ENCODE results near the gene RND3. TPM values are rescaled to one million over a fixed set of nuclear protein-coding genes. Genes with fewer than 3 reads are reported as not detected.

RND3 gene
- total RNA-seq, 4 donors from 2014 or later = 12.6 to 69.4 (median 41.1) TPM

DNA sequence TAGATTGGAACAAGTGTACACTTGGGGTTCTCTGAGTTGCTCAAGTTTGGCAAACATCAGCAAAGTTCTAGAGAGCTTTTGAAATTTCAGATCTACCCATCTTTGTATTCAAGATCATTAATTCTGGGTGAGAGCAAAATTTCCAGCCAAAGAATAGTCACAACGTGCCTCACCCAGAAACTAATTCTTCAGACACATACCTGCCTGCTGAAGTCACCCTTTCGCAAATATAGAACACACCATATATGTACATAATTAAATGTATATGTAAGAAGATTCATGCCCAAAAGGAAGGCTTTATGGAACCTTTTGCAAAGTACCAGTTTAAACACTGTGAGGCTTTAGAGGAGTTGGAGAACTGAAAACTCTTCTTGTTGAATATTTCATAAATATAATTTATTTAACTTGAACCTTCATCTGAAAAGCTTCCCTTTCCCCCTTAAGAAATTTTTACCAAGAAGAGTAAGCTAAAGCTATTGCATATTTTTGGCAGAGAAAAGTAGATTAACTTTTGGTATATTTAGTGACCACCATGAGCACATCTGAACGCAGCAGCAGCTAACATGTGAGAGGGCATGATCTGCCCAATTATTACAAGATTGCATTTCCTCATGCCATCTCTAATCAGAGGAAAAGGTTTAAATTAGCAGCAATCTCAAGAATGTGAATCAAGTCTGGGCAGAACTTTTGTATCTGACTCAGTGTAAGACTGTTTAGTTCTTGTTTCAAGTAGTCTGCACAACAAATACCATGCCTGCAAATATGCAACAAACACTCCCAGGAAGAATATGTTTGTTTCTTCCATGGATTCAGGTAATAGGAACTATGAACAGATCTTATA, 8.2 kb downstream of the RND3 start:
- Histone ChIP-seq H3K9me3 (no peaks in the 10 kb centered on the region), H3K4me1 (peaks cover 6 to 13% of the 10 kb centered on the region in 2 donors), H3K4me3 (no peak overlapping the region), H3K36me3 (no peaks in the 10 kb centered on the region), H3K27me3 (no peaks in the 10 kb centered on the region), H3K27ac (peak overlapping the region in 1 of 2 donors; percentile 74)
- intact Hi-C loops (cut with DNase I; ENCODE audit: low total_unique reads) = no loop called here
- TF ChIP-seq, protein P1, sequence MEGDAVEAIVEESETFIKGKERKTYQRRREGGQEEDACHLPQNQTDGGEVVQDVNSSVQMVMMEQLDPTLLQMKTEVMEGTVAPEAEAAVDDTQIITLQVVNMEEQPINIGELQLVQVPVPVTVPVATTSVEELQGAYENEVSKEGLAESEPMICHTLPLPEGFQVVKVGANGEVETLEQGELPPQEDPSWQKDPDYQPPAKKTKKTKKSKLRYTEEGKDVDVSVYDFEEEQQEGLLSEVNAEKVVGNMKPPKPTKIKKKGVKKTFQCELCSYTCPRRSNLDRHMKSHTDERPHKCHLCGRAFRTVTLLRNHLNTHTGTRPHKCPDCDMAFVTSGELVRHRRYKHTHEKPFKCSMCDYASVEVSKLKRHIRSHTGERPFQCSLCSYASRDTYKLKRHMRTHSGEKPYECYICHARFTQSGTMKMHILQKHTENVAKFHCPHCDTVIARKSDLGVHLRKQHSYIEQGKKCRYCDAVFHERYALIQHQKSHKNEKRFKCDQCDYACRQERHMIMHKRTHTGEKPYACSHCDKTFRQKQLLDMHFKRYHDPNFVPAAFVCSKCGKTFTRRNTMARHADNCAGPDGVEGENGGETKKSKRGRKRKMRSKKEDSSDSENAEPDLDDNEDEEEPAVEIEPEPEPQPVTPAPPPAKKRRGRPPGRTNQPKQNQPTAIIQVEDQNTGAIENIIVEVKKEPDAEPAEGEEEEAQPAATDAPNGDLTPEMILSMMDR (IDR thresholded peaks at IDR 0.05) = no peak
- no peak for TF ChIP-seq POLR2A (IDR thresholded peaks at IDR 0.05)
- no peak for DNase-seq

DNA sequence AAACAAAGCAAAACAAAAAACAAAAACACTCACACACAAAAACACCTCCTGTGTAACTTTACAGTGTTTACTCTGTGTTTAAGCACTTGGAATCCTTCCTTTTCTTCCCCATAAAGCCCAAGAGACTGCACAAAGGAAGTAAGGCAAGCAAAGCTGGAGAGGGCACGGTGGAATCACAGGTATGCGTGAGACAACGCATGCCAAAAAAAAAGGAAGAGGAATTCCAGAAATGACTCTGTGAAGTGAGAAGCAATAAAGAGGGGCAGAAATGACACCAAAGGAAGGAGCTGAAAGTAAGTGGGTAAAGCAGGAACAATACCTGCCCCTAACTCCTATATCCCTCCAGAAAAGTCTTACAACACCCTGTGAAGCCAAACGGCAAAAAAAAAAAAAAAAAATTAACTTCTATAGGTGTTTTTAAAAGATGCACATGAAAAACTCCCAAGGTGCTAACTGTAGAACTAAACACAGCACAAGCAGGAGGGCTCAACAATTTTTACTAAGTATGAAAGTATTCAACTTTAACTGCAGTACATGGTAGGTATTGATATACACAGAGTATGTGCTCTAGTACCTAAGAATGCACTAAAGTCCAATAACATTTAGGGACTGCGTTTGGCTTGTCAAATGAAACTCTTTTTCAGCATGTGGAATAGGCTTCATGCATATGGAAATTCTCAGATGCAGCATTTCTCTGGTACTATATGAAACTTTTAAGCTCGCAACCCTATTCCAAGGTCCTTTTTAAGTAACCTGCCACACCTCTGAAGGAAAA, 9.1 kb downstream of the RND3 start:
- H3K27ac ChIP-seq = peak overlapping the region; percentile 23 to 74
- no peak for DNase-seq
- peaks cover 6 to 13% of the 10 kb centered on the region in 2 donors for H3K4me1 ChIP-seq
- H3K27me3 ChIP-seq = no peaks in the 10 kb centered on the region
- H3K4me3 ChIP-seq = no peak overlapping the region
- TF ChIP-seq, protein P1 (IDR thresholded peaks at IDR 0.05) = no peak
- H3K36me3 ChIP-seq = no peaks in the 10 kb centered on the region
- no peaks in the 10 kb centered on the region for H3K9me3 ChIP-seq
- intact Hi-C loops (cut with DNase I; ENCODE audit: low total_unique reads) = no loop called here

DNA sequence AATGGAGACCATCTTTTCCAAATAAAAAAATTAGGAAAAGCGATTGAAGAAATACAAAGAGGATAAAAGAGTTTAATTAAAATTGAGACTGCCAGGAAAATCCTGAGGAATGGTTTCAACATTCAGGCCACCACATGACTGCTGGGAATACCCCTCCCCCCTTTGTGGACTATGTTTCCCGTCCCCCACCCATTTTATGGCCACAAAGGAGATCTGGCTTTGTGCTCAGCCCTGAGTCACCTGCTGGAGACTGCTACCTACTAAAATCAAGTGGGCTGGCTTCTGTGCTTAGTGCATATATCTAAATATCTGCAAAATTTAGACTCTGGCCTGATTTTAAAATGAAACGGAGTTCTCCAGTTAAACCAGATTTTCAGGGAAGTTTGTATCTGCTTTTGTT, 10.1 kb downstream of the RND3 start:
- Histone ChIP-seq H3K4me3 (no peak overlapping the region), H3K4me1 (peaks cover 6 to 13% of the 10 kb centered on the region in 2 donors), H3K27ac (peak overlapping the region; percentile 23 to 74), H3K36me3 (no peaks in the 10 kb centered on the region), H3K27me3 (no peaks in the 10 kb centered on the region), H3K9me3 (no peaks in the 10 kb centered on the region)
- DNase-seq = no peak
- intact Hi-C loops (cut with DNase I; ENCODE audit: low total_unique reads) = no loop called here
- no peak for TF ChIP-seq POLR2A (IDR thresholded peaks at IDR 0.05)
- TF ChIP-seq, protein P1 (IDR thresholded peaks at IDR 0.05) = no peak

DNA sequence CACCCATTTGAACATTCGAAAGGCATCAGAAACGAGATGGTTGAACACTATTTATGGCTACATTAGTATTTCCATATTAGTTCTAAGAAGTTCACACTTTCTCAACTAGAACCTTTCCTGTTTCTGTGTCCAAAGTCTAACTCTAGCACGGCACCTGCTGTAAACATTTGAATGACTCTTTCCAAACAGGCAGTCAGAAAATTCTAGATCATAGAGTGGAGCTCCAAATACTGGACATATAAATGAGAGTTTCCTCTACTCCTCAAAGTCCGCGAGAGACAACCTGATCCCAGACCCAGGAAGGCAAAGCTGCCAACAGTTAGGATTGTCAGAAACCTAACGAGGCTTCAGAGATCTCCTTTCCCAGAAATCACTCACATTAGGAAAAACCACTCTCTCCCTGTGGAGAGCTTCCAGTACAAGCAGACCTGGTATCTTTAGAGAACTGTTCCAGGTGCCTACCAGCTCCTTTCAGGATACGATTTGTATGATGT, 10.6 kb downstream of the RND3 start:
- intact Hi-C loops (cut with DNase I; ENCODE audit: low total_unique reads) = no loop called here
- H3K27ac ChIP-seq = peak overlapping the region; percentile 23 to 74
- H3K4me3 ChIP-seq = no peak overlapping the region
- no peaks in the 10 kb centered on the region for H3K27me3 ChIP-seq
- TF ChIP-seq, protein P1 (IDR thresholded peaks at IDR 0.05) = no peak
- TF ChIP-seq POLR2A (IDR thresholded peaks at IDR 0.05) = no peak
- no peaks in the 10 kb centered on the region for H3K9me3 ChIP-seq
- H3K4me1 ChIP-seq = peaks cover 6 to 13% of the 10 kb centered on the region in 2 donors
- no peak for DNase-seq
- H3K36me3 ChIP-seq = no peaks in the 10 kb centered on the region

DNA sequence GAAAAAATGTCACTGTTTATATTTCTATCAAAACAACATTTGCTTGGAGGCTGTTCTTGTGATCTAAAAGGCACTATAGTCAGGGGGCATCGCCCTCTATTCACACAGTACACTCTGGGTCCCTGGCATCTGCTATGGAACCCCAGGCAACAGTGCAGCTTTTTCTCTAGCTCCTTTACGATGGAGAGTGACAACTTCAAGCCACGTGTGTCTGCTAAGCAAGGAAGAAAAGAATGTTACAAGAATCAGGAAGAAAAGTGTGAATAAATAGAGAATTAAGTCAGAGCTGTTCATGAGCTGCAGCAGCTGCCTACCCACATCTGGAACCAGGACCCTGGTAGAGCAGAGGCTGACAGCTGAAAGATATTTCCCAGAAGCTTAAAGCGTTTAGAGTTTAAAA, 11.2 kb downstream of the RND3 start:
- H3K4me3 ChIP-seq = no peak overlapping the region
- TF ChIP-seq, protein P1 (IDR thresholded peaks at IDR 0.05) = no peak
- TF ChIP-seq POLR2A (IDR thresholded peaks at IDR 0.05) = no peak
- H3K9me3 ChIP-seq = no peaks in the 10 kb centered on the region
- H3K36me3 ChIP-seq = no peaks in the 10 kb centered on the region
- intact Hi-C loops (cut with DNase I; ENCODE audit: low total_unique reads) = no loop called here
- no peaks in the 10 kb centered on the region for H3K27me3 ChIP-seq
- peak overlapping the region; percentile 23 to 74 for H3K27ac ChIP-seq
- DNase-seq = no peak
- peaks cover 6 to 10% of the 10 kb centered on the region in 2 donors for H3K4me1 ChIP-seq
